IPS DF 19.7 (cell line): Measurements from ENCODE around the gene SPATA21.
"Not testable (repeated sequence)": the region's sequence is repeated elsewhere in the genome, so short reads cannot be mapped to it uniquely, and the experiment has no call there.

Experiments
- DNase-seq: peaks from one replicate; pipeline ENCODE4 v3.0.0-alpha.2; 2013; ENCODE audit warnings: low read depth, low spot score

The SPATA21 gene

GRCh38 chr1:16436946-16437474 is at the start of gene SPATA21:
SPATA21 (minus strand) TSS chr1:16437424; CDS start chr1:16431371, 6,053 bp downstream.
- no peak for DNase-seq

- not testable (repeated sequence) for DNase-seq
Observed at GRCh38 chr1:16487011-16487410, 49.8 kb upstream of the SPATA21 start.

GRCh38 chr1:16486316-16486715 is 49.1 kb upstream of the SPATA21 start:
- DNase-seq: not testable (repeated sequence)

GRCh38 chr1:16484931-16485330 is 47.7 kb upstream of the SPATA21 start:
- no peak for DNase-seq

- no peak for DNase-seq
Observed at GRCh38 chr1:16484501-16484835, 47.2 kb upstream of the SPATA21 start.

- DNase-seq: not testable (repeated sequence)
Observed at GRCh38 chr1:16483639-16484500, 46.6 kb upstream of the SPATA21 start.

- not testable (repeated sequence) for DNase-seq
Observed at GRCh38 chr1:16483146-16483545, 45.9 kb upstream of the SPATA21 start.

GRCh38 chr1:16478091-16478490 is 40.9 kb upstream of the SPATA21 start:
- DNase-seq: no peak

GRCh38 chr1:16475771-16476770 is 38.8 kb upstream of the SPATA21 start:
- DNase-seq: not testable (repeated sequence)

- DNase-seq: not testable (repeated sequence)
Observed at GRCh38 chr1:16474891-16475290, 37.7 kb upstream of the SPATA21 start.

- DNase-seq: no peak
Observed at GRCh38 chr1:16474166-16474800, 37.1 kb upstream of the SPATA21 start.

GRCh38 chr1:16468558-16468957 is 31.3 kb upstream of the SPATA21 start:
- DNase-seq: no peak

GRCh38 chr1:16464917-16465625 is 27.8 kb upstream of the SPATA21 start:
- no peak for DNase-seq

GRCh38 chr1:16462773-16463330 is 25.6 kb upstream of the SPATA21 start:
- no peak for DNase-seq

GRCh38 chr1:16461681-16462080 is 24.5 kb upstream of the SPATA21 start:
- DNase-seq: no peak

GRCh38 chr1:16459352-16459925 is 22.2 kb upstream of the SPATA21 start:
- DNase-seq: no peak

GRCh38 chr1:16458831-16459230 is 21.6 kb upstream of the SPATA21 start:
- no peak for DNase-seq

- DNase-seq: not testable (repeated sequence)
Observed at GRCh38 chr1:16456151-16456550, 18.9 kb upstream of the SPATA21 start.

- DNase-seq: not testable (repeated sequence)
Observed at GRCh38 chr1:16454909-16455308, 17.7 kb upstream of the SPATA21 start.
